Endothelial cell of umbilical vein (primary cell): Measurements from ENCODE around the gene CHAF1A.

Experiments used
- CTCF ChIP-seq, 2 donors: IDR thresholded peaks; 1 replicate in 1 of 2; 2 replicates in 1 of 2; pipeline ENCODE4 v1.5.1; 2011; ENCODE audit warnings: low read length in 2 of 2, mild to moderate bottlenecking in 2 of 2, moderate library complexity in 2 of 2, control low read depth in 1 of 2, inconsistent platforms in 1 of 2, low read depth in 1 of 2; ENCODE audit not compliant: insufficient read depth in 1 of 2; ENCODE audit errors: extremely low read depth in 1 of 2
- EZH2 ChIP-seq: IDR thresholded peaks from 2 replicates; pipeline ENCODE4 v1.6.1; 2012; ENCODE audit warnings: borderline replicate concordance, low read depth, mild to moderate bottlenecking, moderate library complexity, low read length, inconsistent platforms; ENCODE audit not compliant: severe bottlenecking
- GATA2 ChIP-seq: IDR thresholded peaks from 2 replicates; pipeline ENCODE4 v1.7.0; 2011; ENCODE audit warnings: low read depth, mild to moderate bottlenecking, moderate library complexity, mixed read lengths, low read length; ENCODE audit not compliant: insufficient read length, insufficient read depth
- JUN ChIP-seq: IDR thresholded peaks from 2 replicates; pipeline ENCODE4 v1.6.1; 2011; ENCODE audit warnings: borderline replicate concordance, low read depth; ENCODE audit not compliant: insufficient read length, insufficient read depth
- MYC ChIP-seq: IDR thresholded peaks from one replicate; pipeline ENCODE4 v1.6.1; 2011; ENCODE audit warnings: mild to moderate bottlenecking, low read depth, low read length
- POLR2A ChIP-seq: IDR thresholded peaks from 2 replicates; pipeline ENCODE4 v1.6.1; 2012; ENCODE audit warnings: low read depth, mild to moderate bottlenecking, control low read depth, low read length
- POLR2AphosphoS5 ChIP-seq: IDR thresholded peaks from 2 replicates; pipeline ENCODE4 v1.6.1; 2012; ENCODE audit warnings: low read depth, mild to moderate bottlenecking, control low read depth, low read length, moderate library complexity; ENCODE audit not compliant: insufficient read depth
- TF ChIP-seq, protein P1 (sequence below): IDR thresholded peaks from 2 replicates; pipeline ENCODE4 v1.6.1; 2011; ENCODE audit not compliant: insufficient read depth, insufficient read length

DNA sequence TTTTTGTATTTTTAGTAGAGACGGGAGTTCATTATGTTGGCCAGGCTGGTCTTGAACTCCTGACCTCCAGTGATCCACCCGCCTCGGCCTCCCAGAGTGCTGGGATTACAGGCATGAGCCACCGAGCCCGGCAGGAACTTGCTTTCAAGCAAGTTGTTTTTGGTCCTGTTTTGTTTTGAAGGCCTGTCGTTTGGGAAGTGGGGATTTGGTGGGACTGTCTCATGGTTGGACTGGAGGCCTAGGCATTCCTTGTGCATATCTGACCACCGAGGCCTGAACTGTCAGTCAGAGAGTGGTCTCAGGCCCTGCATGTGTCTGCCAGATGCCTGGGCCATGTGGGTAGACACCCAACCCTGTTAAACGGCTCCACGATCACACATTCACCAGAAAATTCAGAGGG lies 28.9 kb downstream of the CHAF1A start:
- TF ChIP-seq CTCF (IDR thresholded peaks at IDR 0.05; ENCODE audit: extremely low read depth in 1 of 2, insufficient read depth in 1 of 2, low read depth in 1 of 2, low read length in 2 of 2): no peak
- no peak for TF ChIP-seq POLR2AphosphoS5
- TF ChIP-seq EZH2: no peak
- no peak for TF ChIP-seq POLR2A
- TF ChIP-seq JUN: no peak
- TF ChIP-seq, protein P1, sequence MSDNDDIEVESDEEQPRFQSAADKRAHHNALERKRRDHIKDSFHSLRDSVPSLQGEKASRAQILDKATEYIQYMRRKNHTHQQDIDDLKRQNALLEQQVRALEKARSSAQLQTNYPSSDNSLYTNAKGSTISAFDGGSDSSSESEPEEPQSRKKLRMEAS: no peak
- no peak for TF ChIP-seq MYC
- no peak for TF ChIP-seq GATA2
